Nephron (organoid): ENCODE data around the gene SRD5A1.

Experiments
- H3K27ac Mint-ChIP-seq, 3 experiments: 2 replicates each; pipeline ENCODE4 v1.8.0; 2020; ENCODE audit warnings: mixed read lengths in 3 of 3, mild to moderate bottlenecking in 2 of 3, moderate library complexity in 1 of 3
- H3K27me3 Mint-ChIP-seq: 2 replicates; pipeline ENCODE4 v1.8.0; 2021; ENCODE audit warnings: low read depth, mild to moderate bottlenecking, moderate library complexity, mixed read lengths
- H3K36me3 Mint-ChIP-seq: 2 replicates; pipeline ENCODE4 v1.8.0; 2020; ENCODE audit warnings: low read depth, mixed read lengths
- H3K4me1 Mint-ChIP-seq: 2 replicates; pipeline ENCODE4 v1.8.0; 2020; ENCODE audit warnings: mixed read lengths
- H3K4me3 Mint-ChIP-seq, 3 experiments: 2 replicates each; pipeline ENCODE4 v1.8.0; 2020; ENCODE audit warnings: mild to moderate bottlenecking in 3 of 3, mixed read lengths in 3 of 3, moderate library complexity in 2 of 3
- H3K9me3 Mint-ChIP-seq: 2 replicates; pipeline ENCODE4 v1.8.0; 2020; ENCODE audit warnings: mixed read lengths
- CTCF ChIP-seq, 3 experiments: fragments of 200-600 bp; sonication (generic); IDR thresholded peaks; one replicate each; pipeline ENCODE4 v1.5.0; 2021; ENCODE audit warnings: antibody characterized with exemption in 3 of 3; ENCODE audit not compliant: unreplicated experiment in 3 of 3

SRD5A1 gene

GRCh38 chr5:6598351-6598900 lies 34.8 kb upstream of the SRD5A1 start:
- Mint-ChIP-seq H3K27ac (no peak overlapping the region), H3K4me1 (no peaks in the 10 kb centered on the region), H3K36me3 (peaks cover 79% of the 10 kb centered on the region), H3K4me3 (no peak overlapping the region), H3K27me3 (no peaks in the 10 kb centered on the region), H3K9me3 (no peaks in the 10 kb centered on the region)
- TF ChIP-seq CTCF (IDR thresholded peaks at IDR 0.05; ENCODE audit: unreplicated experiment in 3 of 3) = no peak

- TF ChIP-seq CTCF (IDR thresholded peaks at IDR 0.05; ENCODE audit: unreplicated experiment in 3 of 3) = no peak
- Mint-ChIP-seq H3K27ac (no peak overlapping the region), H3K4me1 (no peaks in the 10 kb centered on the region), H3K9me3 (no peaks in the 10 kb centered on the region), H3K27me3 (no peaks in the 10 kb centered on the region), H3K4me3 (no peak overlapping the region), H3K36me3 (peaks cover 88% of the 10 kb centered on the region)
Observed at GRCh38 chr5:6599739-6600138, 33.5 kb upstream of the SRD5A1 start.

- Mint-ChIP-seq H3K36me3 (peaks cover 91% of the 10 kb centered on the region), H3K4me1 (no peaks in the 10 kb centered on the region), H3K9me3 (no peaks in the 10 kb centered on the region), H3K27me3 (no peaks in the 10 kb centered on the region), H3K4me3 (no peak overlapping the region), H3K27ac (no peak overlapping the region)
- TF ChIP-seq CTCF (IDR thresholded peaks at IDR 0.05; ENCODE audit: unreplicated experiment in 3 of 3) = no peak
Observed at GRCh38 chr5:6601271-6601670, 32.0 kb upstream of the SRD5A1 start.

GRCh38 chr5:6601816-6602215 lies 31.4 kb upstream of the SRD5A1 start:
- Mint-ChIP-seq H3K36me3 (peaks cover 88% of the 10 kb centered on the region), H3K4me3 (no peak overlapping the region), H3K27ac (no peak overlapping the region), H3K27me3 (no peaks in the 10 kb centered on the region), H3K9me3 (no peaks in the 10 kb centered on the region), H3K4me1 (no peaks in the 10 kb centered on the region)
- no peak for TF ChIP-seq CTCF (IDR thresholded peaks at IDR 0.05; ENCODE audit: unreplicated experiment in 3 of 3)

GRCh38 chr5:6602441-6602840 lies 30.8 kb upstream of the SRD5A1 start:
- no peak for TF ChIP-seq CTCF (IDR thresholded peaks at IDR 0.05; ENCODE audit: unreplicated experiment in 3 of 3)
- H3K4me3 Mint-ChIP-seq = no peak overlapping the region
- H3K36me3 Mint-ChIP-seq = peaks cover 88% of the 10 kb centered on the region
- H3K4me1 Mint-ChIP-seq = no peaks in the 10 kb centered on the region
- H3K9me3 Mint-ChIP-seq = no peaks in the 10 kb centered on the region
- H3K27ac Mint-ChIP-seq = no peak overlapping the region
- H3K27me3 Mint-ChIP-seq = no peaks in the 10 kb centered on the region

GRCh38 chr5:6603643-6604042 lies 29.6 kb upstream of the SRD5A1 start:
- Mint-ChIP-seq H3K36me3 (peaks cover 84% of the 10 kb centered on the region), H3K9me3 (no peaks in the 10 kb centered on the region), H3K27me3 (no peaks in the 10 kb centered on the region), H3K4me1 (no peaks in the 10 kb centered on the region), H3K27ac (no peak overlapping the region), H3K4me3 (no peak overlapping the region)
- no peak for TF ChIP-seq CTCF (IDR thresholded peaks at IDR 0.05; ENCODE audit: unreplicated experiment in 3 of 3)
